HG03342 (cell line): ENCODE data around the gene NCLN.
"Not testable (repeated sequence)": the region's sequence is repeated elsewhere in the genome, so short reads cannot be mapped to it uniquely, and the experiment has no call there.

Experiments
- ATAC-seq: cut with Tn5 transposase; IDR thresholded peaks from one replicate; pipeline ENCODE4 v1.9.1; 2021; ENCODE audit warnings: mild to moderate bottlenecking, moderate library complexity; ENCODE audit not compliant: unreplicated experiment

Gene NCLN

DNA sequence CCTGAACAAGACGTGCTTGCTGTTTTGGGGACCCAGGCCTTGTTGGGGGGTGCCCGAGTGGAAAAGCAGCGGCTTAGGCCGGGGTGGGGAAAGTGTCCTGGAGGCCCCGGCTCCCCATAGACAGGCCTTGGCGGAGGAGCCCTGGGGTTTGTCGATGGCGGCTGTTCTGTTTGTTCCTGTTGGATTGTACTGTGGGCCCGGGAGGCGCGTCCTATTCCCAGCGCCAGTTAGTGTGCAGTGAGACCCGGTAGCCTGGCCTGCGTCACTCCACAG is 11.1 kb downstream of the NCLN start:
- no peak for ATAC-seq

DNA sequence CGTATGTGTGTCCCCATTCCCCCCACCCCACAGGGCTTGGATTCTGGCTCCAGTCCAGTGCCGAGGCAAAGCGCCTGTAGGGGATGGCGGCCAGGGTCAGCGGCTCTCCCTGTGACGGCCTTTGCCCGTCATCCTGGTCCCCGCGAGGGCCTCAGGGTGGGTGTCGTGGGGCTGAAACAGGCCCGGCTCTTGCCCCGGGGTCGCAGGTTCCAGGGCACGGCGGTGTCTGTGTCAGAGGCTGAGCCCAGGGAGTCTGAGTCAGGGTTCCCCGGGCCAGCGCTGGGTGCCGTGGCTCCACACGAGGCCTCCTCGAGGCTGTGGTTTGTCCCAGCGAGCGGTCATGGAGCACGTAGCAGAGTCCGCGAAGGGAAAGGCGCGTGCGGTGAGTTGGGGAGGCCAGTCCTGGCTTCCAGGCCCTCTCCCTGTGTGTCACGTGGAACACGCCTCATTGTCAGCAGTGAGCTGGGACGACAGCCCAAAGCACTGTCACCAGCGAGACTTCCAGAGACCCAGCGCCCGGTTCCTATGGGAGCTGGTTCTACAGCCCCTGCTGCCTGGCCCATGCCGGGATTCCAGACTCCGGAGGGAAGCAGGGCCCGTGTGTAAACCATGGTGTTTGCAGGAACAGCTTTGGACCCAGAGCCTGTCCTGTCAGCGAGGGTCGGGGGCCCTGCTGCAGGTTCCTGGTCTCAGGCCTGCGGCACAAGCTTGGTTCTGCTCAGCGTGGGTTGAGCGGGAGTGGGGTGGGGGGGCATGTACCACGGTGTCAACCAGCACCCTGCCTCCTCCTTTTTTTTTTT is 13.4 kb downstream of the NCLN start:
- ATAC-seq: no peak

DNA sequence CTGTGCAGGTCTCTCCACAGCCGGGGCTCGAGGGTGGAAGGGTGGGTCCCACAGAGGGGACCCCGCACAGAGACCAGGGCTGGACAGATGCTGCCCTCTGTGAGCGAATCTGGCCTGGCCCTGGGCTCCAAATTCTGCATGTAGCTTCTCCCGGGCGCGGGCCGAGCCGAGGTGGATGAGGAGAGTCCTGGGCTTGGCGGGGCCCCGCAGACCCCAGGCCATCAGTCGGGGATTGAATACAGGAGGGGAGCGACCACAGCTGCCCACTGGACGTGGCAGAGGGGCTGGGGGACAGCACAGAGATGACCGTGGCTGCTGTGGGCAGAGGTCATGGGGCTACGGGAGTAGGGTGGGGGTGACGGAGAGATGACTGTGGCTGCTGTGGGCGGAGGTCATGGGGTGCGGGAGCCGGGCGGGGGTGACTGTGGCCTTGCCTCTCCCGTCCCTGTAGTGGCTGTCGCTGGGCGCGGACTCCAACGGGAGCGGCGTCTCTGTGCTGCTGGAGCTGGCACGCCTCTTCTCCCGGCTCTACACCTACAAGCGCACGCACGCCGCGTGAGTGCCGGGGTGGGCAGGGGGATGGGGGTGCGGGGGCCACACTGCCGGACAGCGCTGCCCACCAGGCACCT is 15.5 kb downstream of the NCLN start:
- ATAC-seq: no peak

DNA sequence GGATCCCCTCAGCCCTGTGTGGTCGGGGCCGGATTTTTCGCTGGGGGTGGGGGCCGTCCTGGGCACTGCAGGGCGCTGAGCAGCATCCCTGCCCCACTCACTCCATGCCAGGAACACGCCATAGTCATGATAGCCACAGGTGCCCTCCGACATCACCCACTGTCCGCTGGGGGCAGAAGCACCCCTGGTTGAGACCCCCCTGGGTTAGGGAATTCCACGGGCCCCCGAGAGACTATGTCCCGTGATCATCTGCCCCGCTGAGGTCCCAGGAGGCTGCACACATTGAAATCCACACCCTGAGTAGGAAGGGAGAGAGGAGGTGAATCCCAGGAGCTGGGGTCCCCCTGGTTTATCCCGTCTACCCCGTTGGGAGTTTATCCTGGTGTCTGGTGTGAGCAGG is 16.2 kb downstream of the NCLN start:
- ATAC-seq: no peak

DNA sequence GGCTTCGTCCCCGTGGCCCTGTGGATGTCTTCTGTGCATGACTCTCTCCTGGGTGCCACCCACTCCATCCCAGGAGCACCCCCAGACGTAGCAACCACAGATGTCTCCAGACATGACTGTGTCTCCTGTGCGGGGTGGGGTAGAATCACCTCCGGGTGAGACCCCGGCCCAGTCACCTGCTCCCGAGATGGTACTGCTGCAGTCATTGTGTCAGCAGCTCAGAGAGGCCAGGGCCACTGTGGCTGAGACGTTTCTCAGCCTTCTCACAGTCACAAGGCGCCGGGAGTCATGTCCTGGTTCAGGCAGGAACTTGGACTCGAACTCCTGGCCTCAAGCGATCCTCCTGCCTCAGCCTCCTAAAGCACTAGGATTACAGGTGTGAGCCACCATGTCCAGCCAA is 16.6 kb downstream of the NCLN start:
- no peak for ATAC-seq

DNA sequence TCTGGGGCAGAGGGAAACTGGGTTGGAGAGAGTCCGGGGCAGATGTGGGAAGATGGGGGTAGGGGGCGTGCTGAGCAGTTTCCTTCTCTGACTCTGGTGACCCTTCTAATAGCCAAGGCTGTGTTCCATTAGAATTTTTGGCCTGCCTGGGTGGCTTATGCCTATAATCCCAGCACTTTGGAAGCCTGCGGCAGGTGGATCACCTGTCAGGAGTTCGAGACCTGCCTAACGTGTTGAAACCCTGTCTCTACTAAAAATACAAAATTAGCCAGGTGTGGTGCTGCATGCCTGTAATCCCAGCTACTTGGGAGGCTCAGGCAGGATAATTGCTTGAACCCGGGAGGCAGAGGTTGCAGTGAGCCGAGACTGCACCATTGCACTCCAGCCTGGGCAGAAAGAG is 17.2 kb downstream of the NCLN start:
- not testable (repeated sequence) for ATAC-seq

DNA sequence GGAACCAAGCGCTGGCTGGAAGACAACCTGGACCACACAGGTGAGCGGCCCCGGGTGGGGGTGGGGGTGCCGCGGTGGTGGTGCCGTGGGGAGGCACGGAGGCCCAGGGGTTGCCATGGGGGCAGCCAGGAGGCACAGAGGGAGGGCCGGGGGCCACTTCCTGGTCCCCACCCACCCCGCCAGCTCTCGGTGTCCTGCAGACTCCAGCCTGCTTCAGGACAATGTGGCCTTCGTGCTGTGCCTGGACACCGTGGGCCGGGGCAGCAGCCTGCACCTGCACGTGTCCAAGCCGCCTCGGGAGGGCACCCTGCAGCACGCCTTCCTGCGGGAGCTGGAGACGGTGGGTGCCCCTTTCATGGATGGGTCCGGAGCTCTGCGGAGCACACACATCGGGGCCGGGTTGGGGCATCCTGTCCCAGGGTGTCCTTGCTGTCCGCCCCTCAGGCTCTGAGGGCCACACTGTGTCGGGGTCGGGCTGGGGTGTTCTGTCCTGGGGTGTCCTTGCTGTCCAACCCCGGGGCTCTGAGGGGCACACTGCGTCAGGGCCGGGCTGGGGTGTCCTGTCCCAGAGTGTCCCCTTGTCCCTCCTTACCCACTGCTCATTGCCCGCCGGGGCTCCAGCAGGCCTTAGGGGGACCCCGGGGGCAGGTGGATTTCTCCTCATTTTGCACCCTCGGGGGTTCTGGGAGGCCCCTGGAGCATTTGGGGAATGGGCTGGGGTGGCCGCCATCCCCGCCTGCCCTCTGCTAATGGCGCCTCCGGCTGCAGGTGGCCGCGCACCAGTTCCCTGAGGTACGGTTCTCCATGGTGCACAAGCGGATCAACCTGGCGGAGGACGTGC is 18.3 kb downstream of the NCLN start:
- ATAC-seq: no peak

DNA sequence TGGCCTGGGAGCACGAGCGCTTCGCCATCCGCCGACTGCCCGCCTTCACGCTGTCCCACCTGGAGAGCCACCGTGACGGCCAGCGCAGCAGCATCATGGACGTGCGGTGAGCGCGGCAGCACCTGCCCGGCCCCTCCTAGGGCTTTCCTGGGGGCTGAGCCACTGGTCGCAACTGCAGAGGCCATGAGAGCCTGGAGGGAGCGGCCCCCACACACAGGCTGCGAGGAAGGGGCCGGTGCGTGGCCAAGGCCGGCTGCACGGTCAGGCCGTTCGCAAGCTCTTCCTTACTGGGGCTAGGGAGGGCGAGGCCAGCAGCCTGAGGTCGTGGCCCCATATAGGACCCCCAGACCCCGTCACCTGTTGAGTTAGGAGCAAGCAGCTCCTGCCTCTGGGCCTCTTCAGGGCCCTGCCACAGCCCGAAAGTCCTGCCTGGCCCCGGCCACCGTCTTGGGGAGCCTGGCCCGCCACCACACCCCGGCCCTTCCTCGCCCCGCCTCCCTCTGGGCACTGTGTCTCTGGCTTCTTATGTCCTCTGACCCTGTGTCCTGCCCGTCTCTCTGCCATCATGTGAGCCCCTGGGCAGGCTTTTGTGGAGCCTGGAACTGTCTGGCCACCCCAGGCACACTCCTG is 19.0 kb downstream of the NCLN start:
- ATAC-seq: no peak

DNA sequence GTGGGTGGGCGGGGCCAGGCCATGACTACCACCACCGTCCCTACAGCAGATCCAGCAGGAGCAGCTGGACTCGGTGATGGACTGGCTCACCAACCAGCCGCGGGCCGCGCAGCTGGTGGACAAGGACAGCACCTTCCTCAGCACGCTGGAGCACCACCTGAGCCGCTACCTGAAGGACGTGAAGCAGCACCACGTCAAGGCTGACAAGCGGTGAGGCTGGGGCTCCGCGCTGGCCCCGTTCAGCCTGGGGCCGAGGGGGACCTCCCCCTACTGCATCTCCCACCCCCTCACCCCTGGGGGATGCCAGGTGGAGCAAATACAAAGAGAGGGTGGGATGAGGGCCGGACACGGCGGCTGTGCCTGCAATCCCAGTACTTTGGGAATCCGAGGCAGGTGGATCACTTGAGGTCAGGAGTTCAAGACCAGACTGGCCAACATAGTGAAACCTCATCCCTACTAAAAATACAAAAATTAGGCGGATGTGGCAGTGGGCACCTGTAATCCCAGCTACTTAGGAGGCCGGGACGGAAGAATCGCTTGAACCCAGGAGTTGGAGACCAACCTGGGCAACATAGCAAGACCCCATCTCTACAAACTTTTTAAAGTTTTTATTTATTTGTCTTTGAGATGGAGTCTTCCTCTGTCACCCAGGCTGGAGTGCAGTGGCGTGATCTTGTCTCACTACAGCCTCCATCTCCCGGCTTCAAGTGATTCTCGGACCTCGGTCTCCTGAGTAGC is 20.7 kb downstream of the NCLN start:
- no peak for ATAC-seq

DNA sequence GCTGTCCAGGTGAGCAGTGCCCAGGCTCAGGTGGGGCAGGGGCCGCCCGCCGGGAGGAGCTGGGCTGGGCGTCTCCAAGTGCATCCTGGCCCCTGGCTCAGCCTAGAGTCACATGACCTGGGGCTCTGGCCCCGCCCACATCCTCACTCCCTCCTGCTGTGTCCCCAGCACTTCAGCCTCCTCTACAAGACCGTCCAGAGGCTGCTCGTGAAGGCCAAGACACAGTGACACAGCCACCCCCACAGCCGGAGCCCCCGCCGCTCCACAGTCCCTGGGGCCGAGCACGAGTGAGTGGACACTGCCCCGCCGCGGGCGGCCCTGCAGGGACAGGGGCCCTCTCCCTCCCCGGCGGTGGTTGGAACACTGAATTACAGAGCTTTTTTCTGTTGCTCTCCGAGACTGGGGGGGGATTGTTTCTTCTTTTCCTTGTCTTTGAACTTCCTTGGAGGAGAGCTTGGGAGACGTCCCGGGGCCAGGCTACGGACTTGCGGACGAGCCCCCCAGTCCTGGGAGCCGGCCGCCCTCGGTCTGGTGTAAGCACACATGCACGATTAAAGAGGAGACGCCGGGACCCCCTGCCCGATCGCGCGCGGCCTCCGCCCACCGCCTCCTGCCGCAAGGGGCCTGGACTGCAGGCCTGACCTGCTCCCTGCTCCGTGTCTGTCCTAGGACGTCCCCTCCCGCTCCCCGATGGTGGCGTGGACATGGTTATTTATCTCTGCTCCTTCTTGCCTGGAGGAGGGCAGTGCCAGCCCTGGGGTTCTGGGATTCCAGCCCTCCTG is 21.9 kb downstream of the NCLN start:
- no peak for ATAC-seq

DNA sequence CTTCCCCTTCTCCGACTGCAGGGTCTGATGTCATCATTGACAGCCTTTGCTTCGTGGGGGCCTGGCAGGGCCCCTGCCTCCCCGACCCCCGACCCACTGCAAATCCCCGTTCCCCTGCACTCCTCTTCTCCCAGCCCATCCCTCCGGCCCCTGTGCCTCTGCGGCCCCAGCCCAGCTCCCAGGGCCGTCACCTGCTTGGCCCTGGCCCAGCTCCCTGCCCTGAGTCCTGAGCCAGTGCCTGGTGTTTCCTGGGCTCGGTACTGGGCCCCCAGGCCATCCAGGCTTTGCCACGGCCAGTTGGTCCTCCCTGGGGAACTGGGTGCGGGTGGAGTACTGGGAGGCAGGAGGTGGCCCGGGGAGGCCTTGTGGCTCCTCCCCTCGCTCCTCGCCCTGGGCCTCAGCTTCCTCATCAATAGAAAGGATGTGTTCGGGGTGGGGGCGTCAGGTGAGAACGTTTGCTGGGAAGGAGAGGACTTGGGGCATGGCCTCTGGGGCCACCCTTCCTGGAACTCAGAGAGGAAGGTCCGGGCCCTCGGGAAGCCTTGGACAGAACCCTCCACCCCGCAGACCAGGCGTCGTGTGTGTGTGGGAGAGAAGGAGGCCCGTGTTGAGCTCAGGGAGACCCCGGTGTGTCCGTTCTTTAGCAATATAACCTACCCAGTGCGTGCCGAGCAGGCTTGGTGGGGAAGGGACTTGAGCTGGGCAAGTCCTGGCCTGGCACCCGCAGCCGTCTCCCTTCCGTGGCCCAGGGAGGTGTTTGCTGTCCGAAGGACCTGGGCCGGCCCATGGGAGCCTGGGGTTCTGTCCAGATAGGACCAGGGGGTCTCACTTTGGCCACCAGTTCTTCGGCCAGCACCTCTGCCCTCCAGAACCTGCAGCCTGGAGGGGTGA is 22.8 kb downstream of the NCLN start:
- no peak for ATAC-seq

DNA sequence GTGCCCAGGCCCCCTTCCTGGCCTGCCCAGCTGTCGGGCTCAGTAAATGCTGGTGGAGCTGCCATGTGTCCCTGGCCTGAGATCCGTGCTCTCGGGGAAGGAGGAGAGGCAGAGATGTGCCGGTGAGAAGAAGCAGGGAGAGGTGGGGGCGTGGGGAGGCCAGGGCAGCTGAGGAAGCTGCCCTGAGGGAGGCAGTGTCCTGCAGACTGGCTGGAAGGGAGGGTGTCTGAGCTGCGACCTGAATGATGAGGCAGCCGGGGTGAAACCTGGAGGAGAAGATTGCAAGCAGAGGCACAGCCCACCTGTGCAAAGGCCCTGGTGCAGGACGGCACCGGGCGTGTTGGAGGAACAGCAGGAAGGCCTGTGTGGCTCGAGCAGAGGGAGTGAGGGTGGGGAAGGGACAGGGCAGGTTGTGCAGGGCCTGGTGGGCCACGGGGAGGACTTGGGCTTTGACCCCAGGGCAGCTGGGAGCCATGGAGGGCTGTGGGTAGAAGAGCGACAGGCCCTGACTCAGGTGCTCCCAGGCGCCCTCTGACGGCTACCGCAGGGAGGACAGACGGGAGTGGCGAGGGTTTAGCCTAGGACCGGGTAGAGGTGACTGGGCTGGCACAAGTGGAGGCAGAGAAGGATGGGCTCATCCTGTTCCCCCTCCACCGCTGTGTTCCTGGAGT is 24.8 kb downstream of the NCLN start:
- ATAC-seq: no peak

DNA sequence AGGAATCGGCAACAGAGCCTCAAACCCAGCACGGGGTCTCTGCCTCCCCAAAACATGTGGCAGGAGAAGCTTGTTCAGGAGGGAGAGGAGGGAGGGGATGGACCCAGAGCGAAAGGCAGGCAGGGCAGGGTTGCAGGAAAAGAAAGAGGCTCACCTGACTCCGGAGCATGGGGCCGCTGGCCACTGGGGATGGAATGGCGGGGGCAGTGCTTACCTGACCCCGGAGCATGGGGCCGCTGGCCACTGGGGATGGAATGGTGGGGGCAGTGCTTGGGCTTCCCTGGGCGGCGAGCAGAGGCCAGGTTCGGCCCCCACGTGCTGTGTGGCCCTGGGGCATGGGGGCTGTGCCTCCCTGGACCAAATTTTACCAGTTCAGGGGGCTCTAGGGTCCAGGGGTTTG is 25.5 kb downstream of the NCLN start:
- no peak for ATAC-seq

DNA sequence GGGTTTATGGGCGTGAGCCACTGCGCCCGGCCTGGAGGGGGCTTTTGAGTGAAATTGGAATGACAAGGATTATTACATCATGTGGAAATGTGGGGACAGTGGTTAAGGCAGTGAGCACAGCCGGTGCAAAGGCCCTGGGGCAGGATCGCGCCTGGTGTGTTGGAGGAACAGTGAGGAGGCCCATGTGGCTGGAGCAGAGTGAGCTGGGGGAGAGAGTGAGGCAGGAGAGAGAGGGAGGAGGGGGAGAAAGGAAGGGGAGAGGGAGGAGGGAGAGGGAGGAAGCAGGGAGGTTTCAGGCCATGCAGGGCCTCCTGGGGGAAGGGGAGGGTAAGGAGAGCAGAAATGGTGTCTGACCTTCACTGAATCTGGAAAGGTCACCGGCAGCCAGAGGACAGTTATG is 27.4 kb downstream of the NCLN start:
- ATAC-seq: no peak

DNA sequence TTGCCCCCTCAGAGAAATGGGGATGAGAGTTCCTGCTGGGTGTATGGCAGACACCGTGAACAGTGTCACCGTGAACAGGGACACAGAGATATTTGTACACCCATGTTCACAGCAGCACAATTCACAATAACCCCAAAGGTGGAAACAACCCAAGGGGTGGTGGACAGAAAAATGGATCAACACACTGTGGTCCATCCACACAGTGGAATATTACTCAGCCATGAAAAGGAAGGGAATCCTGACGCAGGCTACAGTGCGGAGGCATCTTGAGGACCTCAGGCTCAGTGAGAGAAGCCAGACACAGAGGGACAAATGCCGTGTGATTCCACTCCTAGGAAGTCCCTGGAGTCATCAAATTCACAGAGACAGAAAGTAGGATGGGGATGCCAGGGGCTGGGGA is 31.1 kb downstream of the NCLN start:
- no peak for ATAC-seq

DNA sequence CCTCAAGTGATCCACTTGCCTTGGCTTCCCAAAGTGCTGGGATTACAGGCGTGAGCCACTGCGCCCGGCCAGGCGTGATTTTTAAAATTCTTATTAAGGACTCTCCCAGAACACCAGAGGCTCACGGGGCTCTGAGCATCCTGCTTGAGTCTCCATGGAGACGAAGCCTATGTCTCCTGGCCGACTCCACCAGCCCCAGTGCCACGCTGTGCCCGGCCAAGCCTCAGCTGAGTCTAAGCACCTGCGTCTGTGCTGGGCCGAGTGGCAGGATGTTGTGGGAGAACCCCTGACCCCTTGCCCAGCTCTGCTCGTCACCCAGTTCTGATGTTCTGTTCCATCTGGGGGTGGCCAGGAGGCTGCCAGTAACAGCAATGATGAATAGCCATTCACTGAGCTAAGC is 34.8 kb downstream of the NCLN start:
- no peak for ATAC-seq

DNA sequence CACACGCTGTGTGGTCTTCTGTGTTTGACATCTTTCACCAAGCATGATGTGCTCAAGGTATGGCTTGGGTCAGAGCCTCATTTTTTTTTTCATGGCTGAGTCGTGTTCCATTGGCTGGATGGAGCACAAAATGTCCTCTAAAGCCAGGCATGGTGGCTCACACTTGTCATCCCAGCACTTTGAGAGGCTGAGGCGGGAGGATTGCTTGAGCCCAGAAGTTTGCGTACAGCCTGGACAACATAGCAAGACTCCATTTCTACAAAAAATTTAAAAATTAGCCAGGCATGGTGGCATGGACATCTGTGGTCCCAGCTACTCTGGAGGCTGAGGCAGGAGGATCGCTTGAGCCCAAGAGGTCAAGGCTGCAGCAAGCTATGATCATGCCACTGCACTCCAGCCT is 35.8 kb downstream of the NCLN start:
- ATAC-seq: not testable (repeated sequence)

DNA sequence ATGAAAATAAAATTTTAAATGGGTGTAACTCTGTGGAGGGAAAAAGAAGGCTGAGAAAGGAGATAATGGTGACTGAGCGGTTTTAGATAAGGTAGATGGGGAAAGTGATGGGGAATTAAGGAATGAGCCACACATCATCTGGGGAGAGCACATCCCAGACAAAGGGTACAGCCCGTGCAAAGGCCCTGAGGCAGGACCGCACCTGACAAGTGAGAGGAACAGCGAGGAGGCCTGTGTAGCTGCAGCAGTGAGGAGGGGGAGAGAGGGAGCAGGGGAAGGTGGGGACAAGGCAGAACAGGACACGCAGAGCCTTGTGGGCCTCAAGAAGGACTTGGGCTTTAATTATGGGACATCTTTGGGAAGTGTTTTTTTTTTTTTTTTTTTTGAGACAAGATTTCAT is 37.0 kb downstream of the NCLN start:
- no peak for ATAC-seq
